HepG2 (cell line): ENCODE measurements around the gene METTL13. TPM values are rescaled to one million over a fixed set of nuclear protein-coding genes. Genes with fewer than 3 reads are reported as not detected.

Experiments
- ATAC-seq: fragments of 200-7000 bp; cut with Tn5 transposase; 3 replicates; pipeline ENCODE4 v1.9.1; 2020; ENCODE audit warnings: mild to moderate bottlenecking, moderate library complexity
- BruUV-seq: library from RNA; stranded (reverse); fragments of 400-500 nt; replicated peaks from 2 replicates; lab custom pipeline; 2021; lab: Mats Ljungman, UMichigan
- CTCF ChIA-PET: fragments of 300-600 bp; formaldehyde crosslinking; extraction: SDS; loops from one replicate; lab custom pipeline; 2021; ENCODE audit warnings: low total read pairs, inconsistent platforms, low intra/inter-chr PET ratio; lab: Yijun Ruan, JAX
- POLR2A ChIA-PET: fragments of 350-600 bp; sonication (Branson Sonifier 250); formaldehyde crosslinking; loops from one replicate; lab custom pipeline; 2020; ENCODE audit warnings: antibody characterized with exemption, inconsistent platforms; lab: Yijun Ruan, JAX
- DNase-seq: peaks from one replicate; pipeline ENCODE4 v3.0.0-alpha.2; 2015; ENCODE audit warnings: low spot score
- FAIRE-seq: peaks from 3 replicates; lab custom pipeline; 2011; peaks lifted over from hg19 to GRCh38; lab: Jason Lieb, UNC
- H2AFZ ChIP-seq: one replicate; pipeline ENCODE4 v1.6.1; 2011; ENCODE audit warnings: low read length, inconsistent platforms
- H3K27ac ChIP-seq: fragments of 300-600 bp; 3 replicates; pipeline ENCODE4 v1.8.0; 2011; ENCODE audit warnings: mixed run types, mild to moderate bottlenecking, mixed read lengths, low read length, inconsistent platforms; ENCODE audit not compliant: insufficient read depth; ENCODE audit errors: extremely low read length
- H3K27me3 ChIP-seq, 2 experiments: fragments of 200-600 bp in 1 of 2; 2 replicates in 1 of 2; 3 replicates in 1 of 2; pipeline versions ENCODE4 v1.6.0 to v1.8.0; 2011; ENCODE audit warnings: low read length in 2 of 2, mild to moderate bottlenecking in 2 of 2, moderate library complexity in 2 of 2, inconsistent platforms in 1 of 2; ENCODE audit not compliant: insufficient read depth in 2 of 2, control insufficient read depth in 1 of 2
- H3K36me3 ChIP-seq, 2 experiments: fragments of 200-600 bp in 1 of 2; replicated peaks in 1 of 2; 2 replicates in 1 of 2; 3 replicates in 1 of 2; pipeline versions ENCODE4 v1.5.1 to v1.8.0; 2011; ENCODE audit warnings: low read length in 2 of 2, inconsistent platforms in 1 of 2; ENCODE audit not compliant: insufficient read depth in 2 of 2, control insufficient read depth in 1 of 2
- H3K4me1 ChIP-seq: 2 replicates; pipeline ENCODE4 v1.5.1; 2012; ENCODE audit warnings: low read length, inconsistent platforms; ENCODE audit not compliant: insufficient read depth
- H3K4me2 ChIP-seq: 2 replicates; pipeline ENCODE4 v1.6.0; 2011; ENCODE audit warnings: low read depth, low read length, inconsistent platforms
- H3K4me3 ChIP-seq, 3 experiments: fragments of 200-600 bp in 1 of 3; sonication (generic), shearing (Covaris generic) in 1 of 3; replicated peaks in 1 of 3; 2 replicates each; pipeline ENCODE4 v1.5.1; 2011 to 2016; ENCODE audit warnings: low read length in 3 of 3, inconsistent platforms in 2 of 3, low read depth in 2 of 3, mild to moderate bottlenecking in 2 of 3, control low read depth in 1 of 3, mixed read lengths in 1 of 3; ENCODE audit not compliant: insufficient read depth in 1 of 3
- H3K79me2 ChIP-seq: one replicate; pipeline ENCODE4 v1.6.1; 2011; ENCODE audit warnings: low read length, inconsistent platforms; ENCODE audit not compliant: insufficient read depth
- H3K9ac ChIP-seq: 2 replicates; pipeline ENCODE4 v1.6.0; 2011; ENCODE audit warnings: mild to moderate bottlenecking, low read depth, low read length, inconsistent platforms; ENCODE audit not compliant: insufficient read depth
- H3K9me3 ChIP-seq: 2 replicates; pipeline ENCODE4 v1.5.1; 2012; ENCODE audit warnings: mild to moderate bottlenecking, low read length
- H4K20me1 ChIP-seq: 2 replicates; pipeline ENCODE4 v1.6.0; 2011; ENCODE audit warnings: inconsistent platforms, mild to moderate bottlenecking, low read length, moderate library complexity; ENCODE audit not compliant: insufficient read depth
- CCAR2 ChIP-seq: fragments of 200-400 bp; formaldehyde crosslinking; optimal IDR thresholded peaks from 2 replicates; pipeline ENCODE3; 2018; ENCODE audit warnings: low read depth, mild to moderate bottlenecking, low read length, moderate library complexity
- CCDC6 ChIP-seq: sonication (generic); formaldehyde crosslinking; IDR thresholded peaks from 2 replicates; pipeline ENCODE4 v1.8.1; 2022; ENCODE audit warnings: mild to moderate bottlenecking, missing genetic modification reagents, moderate library complexity
- CREBL2 ChIP-seq: sonication (generic); formaldehyde crosslinking; IDR thresholded peaks from 2 replicates; pipeline ENCODE4 v1.8.1; 2023; ENCODE audit warnings: missing genetic modification reagents, mild to moderate bottlenecking, borderline replicate concordance
- DZIP1 ChIP-seq: sonication (generic); formaldehyde crosslinking; IDR thresholded peaks from 2 replicates; pipeline ENCODE4 v1.5.0; 2020; ENCODE audit warnings: mild to moderate bottlenecking, missing genetic modification reagents
- E2F5 ChIP-seq: sonication (generic); formaldehyde crosslinking; conservative IDR thresholded peaks from 2 replicates; pipeline ENCODE4 v1.4.0; 2020; ENCODE audit warnings: missing genetic modification reagents
- FOXA3 ChIP-seq: IDR thresholded peaks from 2 replicates; pipeline ENCODE4 v1.6.1; 2016; ENCODE audit warnings: missing genetic modification reagents, missing compliant biosample characterization
- MXD4 ChIP-seq: IDR thresholded peaks from 2 replicates; pipeline ENCODE4 v1.6.1; 2016; ENCODE audit warnings: mild to moderate bottlenecking, missing biosample characterization, missing genetic modification reagents
- TAF15 ChIP-seq: fragments of 200-400 bp; formaldehyde crosslinking; IDR thresholded peaks from one replicate; pipeline ENCODE4 v1.6.1; 2018; ENCODE audit warnings: mild to moderate bottlenecking, low read depth, low read length; ENCODE audit not compliant: poor library complexity, severe bottlenecking
- ZC3H4 ChIP-seq: sonication (generic); formaldehyde crosslinking; IDR thresholded peaks from 2 replicates; pipeline ENCODE4 v1.4.0; 2020; ENCODE audit warnings: missing genetic modification reagents, borderline replicate concordance
- ZFP82 ChIP-seq: sonication (generic); formaldehyde crosslinking; IDR thresholded peaks from 2 replicates; pipeline ENCODE4 v1.5.1; 2020; ENCODE audit warnings: mild to moderate bottlenecking, missing genetic modification reagents, borderline replicate concordance
- ZNF136 ChIP-seq: sonication (generic); formaldehyde crosslinking; IDR thresholded peaks from 2 replicates; pipeline ENCODE4 v1.8.1; 2022; ENCODE audit warnings: low read depth, mild to moderate bottlenecking, moderate library complexity, missing genetic modification reagents
- ZNF572 ChIP-seq: sonication (generic); formaldehyde crosslinking; IDR thresholded peaks from 2 replicates; pipeline ENCODE4 v1.5.1; 2020; ENCODE audit warnings: mild to moderate bottlenecking, missing genetic modification reagents
- ZNF598 ChIP-seq: sonication (generic); formaldehyde crosslinking; IDR thresholded peaks from 2 replicates; pipeline ENCODE4 v1.5.1; 2020; ENCODE audit warnings: mild to moderate bottlenecking, missing genetic modification reagents, borderline replicate concordance
- WGBS: methylation state at CpG from one replicate; pipeline ENCODE4 v1.1.6; 2017; ENCODE audit warnings: low lambda C conversion rate; 5-methylcytosine and 5-hydroxymethylcytosine counted together
- in situ Hi-C: cut with HindIII; loops from 2 replicates; pipeline ENCODE4 v1.10.0; 2017; ENCODE audit warnings: low pct_unique_long_range_greater_than_20kb; ENCODE audit not compliant: extremely low pct_ligation_motif_present
- intact Hi-C: fragments of 100-400 bp; cut with micrococcal nuclease; formaldehyde crosslinking; loops from one replicate; pipeline ENCODE4 v1.10.0; 2022; ENCODE audit not compliant: unreplicated experiment
- polyA plus RNA-seq, 8 experiments: library from polyadenylated mRNA; depleted of rRNA in 3 of 8; stranded (reverse) in 7 of 8; unstranded in 1 of 8; fragments of >200 nt; fragmentation: Illumina TruSeq in 4 of 8; extraction: Trizol in 4 of 8; gene quantifications; 2 replicates each; pipeline versions ENCODE4 v1.2.1 to v1.2.3, GENCODE V29; 2011 to 2016; ENCODE audit warnings: low read depth in 4 of 8, missing spikeins in 1 of 8, mixed read lengths in 1 of 8; ENCODE audit not compliant: insufficient read depth in 1 of 8
- total RNA-seq, 5 experiments: library from RNA; depleted of rRNA; stranded (reverse); fragments of >200 nt; fragmentation: Illumina TruSeq; extraction: Trizol; gene quantifications; 2 replicates each; pipeline ENCODE4 v1.2.3, GENCODE V29; 2016; ENCODE audit warnings: low read depth in 1 of 5

Gene METTL13
- total and polyA plus RNA-seq, 2 of the 13 experiments (the other 11 are each of a cell fraction or from before 2014, with no cell fraction given) = 18.6 to 22.8 TPM

- Histone ChIP-seq H3K27ac (no peak overlapping the region), H3K4me1 (no peaks in the 10 kb centered on the region), H3K79me2 (no peaks in the 10 kb centered on the region), H3K4me3 (no peak overlapping the region), H3K27me3 (no peaks in the 10 kb centered on the region), H4K20me1 (no peaks in the 10 kb centered on the region), H3K36me3 (peaks cover 7 to 36% of the 10 kb centered on the region in 2 experiments; a peak in 4 of 5 replicates), H3K9ac (no peak overlapping the region), H3K9me3 (no peaks in the 10 kb centered on the region), H3K4me2 (no peak overlapping the region), H2AFZ (no peak overlapping the region)
- TF ChIP-seq MXD4 (no peak), ZNF598 (CRISPR knock-in tag) (no peak), FOXA3 (CRISPR knock-in tag) (no peak)
- DNase-seq (no peak), FAIRE-seq (no peak), ATAC-seq (no peak)
- intact Hi-C loops = loop anchor here (5.0 kb wide), 1 partner anchor 1271 kb away; no protein-coding TSS in a partner anchor
- in situ Hi-C loops = no loop called here
- no TSS peak for BruUV-seq
- 100% methylated on average over 3 of the region's 3 CpGs for WGBS
- CTCF ChIA-PET = no interaction called here
- POLR2A ChIA-PET = interaction anchor here (0.6 to 1.1 kb wide), 2 partner anchors 17 to 25 kb away, joined by 3 read pairs; partner anchors contain the start of gene METTL13
These were observed 17.3 kb downstream of the METTL13 start for GRCh38 chr1:171798765-171799164.

- H3K27ac ChIP-seq = no peak overlapping the region
- no peaks in the 10 kb centered on the region for H3K9me3 ChIP-seq
- H3K9ac ChIP-seq = no peak overlapping the region
- no peak overlapping the region for H3K4me3 ChIP-seq
- H3K79me2 ChIP-seq = no peaks in the 10 kb centered on the region
- intact Hi-C loops = loop anchor here (5.0 kb wide), 1 partner anchor 1272 kb away; no protein-coding TSS in a partner anchor
- FAIRE-seq (no peak), DNase-seq (no peak), ATAC-seq (no peak)
- 80% methylated on average over 4 of the region's 4 CpGs for WGBS
- no peaks in the 10 kb centered on the region for H3K4me1 ChIP-seq
- peaks cover 7 to 32% of the 10 kb centered on the region in 2 experiments; a peak in 4 of 5 replicates for H3K36me3 ChIP-seq
- CTCF ChIA-PET = interaction anchor here (3.1 kb wide), 1 partner anchor 185 kb away, joined by 23 read pairs; no protein-coding TSS in a partner anchor
- no peak overlapping the region for H2AFZ ChIP-seq
- no peaks in the 10 kb centered on the region for H3K27me3 ChIP-seq
- POLR2A ChIA-PET = interaction anchor here (0.6 to 1.1 kb wide), 2 partner anchors 17 to 25 kb away, joined by 3 read pairs; partner anchors contain the start of gene METTL13
- no peak overlapping the region for H3K4me2 ChIP-seq
- no TSS peak for BruUV-seq
- in situ Hi-C loops = no loop called here
- no peaks in the 10 kb centered on the region for H4K20me1 ChIP-seq
- no peak for TF ChIP-seq DZIP1 (CRISPR knock-in tag)
- no peak for TF ChIP-seq ZNF572
- no peak for TF ChIP-seq ZFP82
- no peak for TF ChIP-seq TAF15
- no peak for TF ChIP-seq E2F5 (CRISPR knock-in tag)
- TF ChIP-seq CCDC6 (CRISPR knock-in tag) = no peak
- no peak for TF ChIP-seq ZNF136 (CRISPR knock-in tag)
- no peak for TF ChIP-seq ZC3H4 (CRISPR knock-in tag)
- no peak for TF ChIP-seq CCAR2
- no peak for TF ChIP-seq CREBL2 (CRISPR knock-in tag)
These were observed 17.7 kb downstream of the METTL13 start for GRCh38 chr1:171799166-171799565.
